MM.1S (cell line): Measurements from ENCODE around the gene DACT2.

Experiments
- EZH2 ChIP-seq: fragments of 300-600 bp; sonication (generic); optimal IDR thresholded peaks from 2 replicates; pipeline ENCODE3; 2017; ENCODE audit warnings: low read depth, mild to moderate bottlenecking, antibody characterized with exemption, low read length, mixed read lengths
- TF ChIP-seq, protein P1 (sequence below): fragments of 300-600 bp; sonication (generic); IDR thresholded peaks from 2 replicates; pipeline ENCODE4 v1.5.1; 2016; ENCODE audit warnings: antibody characterized with exemption, low read length, mixed read lengths

DNA sequence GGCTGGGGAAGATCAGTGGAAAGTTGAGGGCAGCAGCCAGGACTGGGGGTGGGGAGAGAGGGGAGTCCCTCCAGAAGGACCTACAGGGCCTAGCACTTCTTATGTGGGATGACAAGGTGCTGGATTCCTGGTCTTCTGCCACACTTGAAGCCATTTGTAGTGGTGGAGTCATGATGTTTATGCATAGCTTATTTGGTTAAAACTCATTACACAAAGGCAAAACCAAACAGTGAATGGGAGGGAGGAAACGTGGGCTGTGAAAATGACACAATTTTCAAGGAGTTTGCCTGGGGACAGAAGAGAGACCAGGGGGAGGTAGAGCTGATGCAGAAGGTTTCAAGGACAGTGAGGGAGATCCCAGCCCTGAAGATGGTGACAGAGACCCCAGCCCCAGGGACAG lies 50.8 kb downstream of the DACT2 start:
- TF ChIP-seq, protein P1, sequence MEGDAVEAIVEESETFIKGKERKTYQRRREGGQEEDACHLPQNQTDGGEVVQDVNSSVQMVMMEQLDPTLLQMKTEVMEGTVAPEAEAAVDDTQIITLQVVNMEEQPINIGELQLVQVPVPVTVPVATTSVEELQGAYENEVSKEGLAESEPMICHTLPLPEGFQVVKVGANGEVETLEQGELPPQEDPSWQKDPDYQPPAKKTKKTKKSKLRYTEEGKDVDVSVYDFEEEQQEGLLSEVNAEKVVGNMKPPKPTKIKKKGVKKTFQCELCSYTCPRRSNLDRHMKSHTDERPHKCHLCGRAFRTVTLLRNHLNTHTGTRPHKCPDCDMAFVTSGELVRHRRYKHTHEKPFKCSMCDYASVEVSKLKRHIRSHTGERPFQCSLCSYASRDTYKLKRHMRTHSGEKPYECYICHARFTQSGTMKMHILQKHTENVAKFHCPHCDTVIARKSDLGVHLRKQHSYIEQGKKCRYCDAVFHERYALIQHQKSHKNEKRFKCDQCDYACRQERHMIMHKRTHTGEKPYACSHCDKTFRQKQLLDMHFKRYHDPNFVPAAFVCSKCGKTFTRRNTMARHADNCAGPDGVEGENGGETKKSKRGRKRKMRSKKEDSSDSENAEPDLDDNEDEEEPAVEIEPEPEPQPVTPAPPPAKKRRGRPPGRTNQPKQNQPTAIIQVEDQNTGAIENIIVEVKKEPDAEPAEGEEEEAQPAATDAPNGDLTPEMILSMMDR = no peak
- no peak for TF ChIP-seq EZH2
